Renal cortex interstitium (tissue), 11 donors: ENCODE measurements around the gene RPTOR. TPM values are rescaled to one million over a fixed set of nuclear protein-coding genes. Genes with fewer than 3 reads are reported as not detected.
"Not testable (repeated sequence)": the region's sequence is repeated elsewhere in the genome, so short reads cannot be mapped to it uniquely, and the experiment has no call there.

Source experiments
- DNase-seq, 11 donors: peaks; one replicate each; pipeline ENCODE4 v3.0.0-alpha.2; 2013; ENCODE audit warnings: low read depth in 9 of 11, low spot score in 4 of 11; ENCODE audit errors: extremely low read depth in 1 of 11
- polyA plus RNA-seq, 3 donors: library from polyadenylated mRNA; unstranded; fragments of 120-200 nt; gene quantifications; one replicate each; pipeline ENCODE4 v1.2.1, GENCODE V29; 2013; ENCODE audit not compliant: insufficient read length in 3 of 3

The RPTOR gene
- polyA plus RNA-seq, 3 donors, result 17.2 to 22.5 (median 21.4) TPM

- no peak for DNase-seq
Observed at GRCh38 chr17:80793421-80793820, 248.8 kb downstream of the RPTOR start.

- no peak for DNase-seq
Observed at GRCh38 chr17:80793851-80794267, 249.2 kb downstream of the RPTOR start.

GRCh38 chr17:80794281-80795089, 249.8 kb downstream of the RPTOR start:
- DNase-seq, result no peak

- DNase-seq, result no peak
Observed at GRCh38 chr17:80795090-80795580, 250.5 kb downstream of the RPTOR start.

GRCh38 chr17:80795754-80796153, 251.1 kb downstream of the RPTOR start:
- peak in 9 of 11 donors; percentile 47 to 82 (median 55) for DNase-seq

GRCh38 chr17:80796430-80796861, 251.8 kb downstream of the RPTOR start:
- no peak for DNase-seq

GRCh38 chr17:80797222-80797621, 252.6 kb downstream of the RPTOR start:
- DNase-seq, result not testable (repeated sequence)

- DNase-seq, result no peak
Observed at GRCh38 chr17:80797741-80798594, 253.3 kb downstream of the RPTOR start.

GRCh38 chr17:80798595-80799537, 254.2 kb downstream of the RPTOR start:
- DNase-seq, result no peak

GRCh38 chr17:80799538-80800480, 255.2 kb downstream of the RPTOR start:
- no peak for DNase-seq

- no peak for DNase-seq
Observed at GRCh38 chr17:80800481-80801391, 256.1 kb downstream of the RPTOR start.

GRCh38 chr17:80802626-80803450, 258.2 kb downstream of the RPTOR start:
- DNase-seq, result no peak

- no peak for DNase-seq
Observed at GRCh38 chr17:80803451-80804428, 259.1 kb downstream of the RPTOR start.

GRCh38 chr17:80804466-80804865, 259.8 kb downstream of the RPTOR start:
- no peak for DNase-seq
